Stimulated activated naive B cell treated with anti-CD40 and anti-IgM and Interleukin-4, amounts not matched to agents 10 μg/mL and 1 μg/mL and 100 μg/mL, for 72 hours (primary cell): ENCODE results near the gene ZCCHC3.

Source experiments
- ATAC-seq, 2 donors: fragments of 150-1000 bp; cut with Tn5 transposase; replicated peaks; 2 replicates each; pipeline ENCODE4 v1.10.0; 2021; ENCODE audit warnings: moderate library complexity in 1 of 2
- DNase-seq: peaks from one replicate; pipeline ENCODE4 v3.0.0; 2021
- H3K27ac Mint-ChIP-seq: one replicate; pipeline ENCODE4 v1.8.0; 2022; ENCODE audit warnings: mild to moderate bottlenecking, mixed read lengths
- H3K27me3 Mint-ChIP-seq, 2 donors: one replicate each; pipeline ENCODE4 v1.8.0; 2022; ENCODE audit warnings: mixed read lengths in 2 of 2
- H3K36me3 Mint-ChIP-seq, 2 donors: one replicate each; pipeline ENCODE4 v1.8.0; 2022; ENCODE audit warnings: mixed read lengths in 2 of 2, mild to moderate bottlenecking in 1 of 2
- H3K4me1 Mint-ChIP-seq, 2 donors: one replicate each; pipeline ENCODE4 v1.8.0; 2022; ENCODE audit warnings: mixed read lengths in 2 of 2, mild to moderate bottlenecking in 1 of 2
- H3K4me3 Mint-ChIP-seq, 2 donors: one replicate each; pipeline ENCODE4 v1.8.0; 2022; ENCODE audit warnings: mild to moderate bottlenecking in 2 of 2, mixed read lengths in 2 of 2, moderate library complexity in 1 of 2
- H3K9me3 Mint-ChIP-seq, 2 donors: one replicate each; pipeline ENCODE4 v1.8.0; 2022; ENCODE audit warnings: mixed read lengths in 2 of 2, mild to moderate bottlenecking in 1 of 2

Gene ZCCHC3

DNA sequence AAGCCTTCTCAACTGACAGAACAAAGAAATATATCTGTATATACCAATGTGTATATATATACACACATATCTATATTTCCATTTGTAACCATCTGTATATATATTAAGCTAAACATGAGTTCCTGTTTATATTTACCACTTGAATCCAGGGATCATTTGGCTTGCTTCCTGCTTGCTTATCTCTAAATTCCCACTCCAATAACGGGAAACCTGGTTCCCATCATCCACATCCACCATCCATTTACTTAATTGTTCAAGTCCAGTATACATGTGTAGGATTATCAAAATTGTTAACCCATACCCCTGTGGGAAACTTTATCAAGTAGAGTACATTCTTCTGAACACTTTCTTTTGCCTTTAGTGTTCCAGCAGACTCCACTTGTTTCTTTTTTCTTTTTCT lies 15.5 kb downstream of the ZCCHC3 start:
- Mint-ChIP-seq H3K9me3 (peaks cover 0 to 3% of the 10 kb centered on the region in 2 donors), H3K4me3 (no peak overlapping the region), H3K36me3 (peaks cover 5 to 9% of the 10 kb centered on the region in 2 donors), H3K27ac (no peak overlapping the region), H3K27me3 (no peaks in the 10 kb centered on the region), H3K4me1 (peaks cover 12 to 14% of the 10 kb centered on the region in 2 donors)
- no peak for DNase-seq
- ATAC-seq: no peak

DNA sequence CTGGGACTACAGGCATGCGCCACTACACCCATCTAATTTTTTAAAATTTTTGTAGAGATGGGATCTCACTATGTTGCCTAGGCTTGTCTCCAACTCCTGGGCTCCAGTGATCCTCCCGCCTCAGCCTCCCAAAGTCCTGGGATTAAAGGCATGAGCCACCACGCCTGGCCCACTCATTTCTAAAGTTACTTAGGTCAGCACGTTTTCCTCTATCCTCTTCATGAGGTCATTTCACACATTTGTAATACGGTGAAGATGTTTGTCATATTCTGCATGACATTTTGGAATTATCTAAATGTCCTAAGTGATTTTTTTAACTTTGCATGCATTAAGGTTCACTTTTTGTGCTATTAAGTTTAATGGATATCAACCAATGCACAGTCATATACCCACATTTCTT lies 16.0 kb downstream of the ZCCHC3 start:
- Mint-ChIP-seq H3K27me3 (no peaks in the 10 kb centered on the region), H3K4me3 (no peak overlapping the region), H3K4me1 (peaks cover 12 to 14% of the 10 kb centered on the region in 2 donors), H3K9me3 (peaks cover 0 to 3% of the 10 kb centered on the region in 2 donors), H3K36me3 (peaks cover 5 to 9% of the 10 kb centered on the region in 2 donors), H3K27ac (no peak overlapping the region)
- DNase-seq (no peak), ATAC-seq (no peak)

- Mint-ChIP-seq H3K4me3 (no peak overlapping the region), H3K4me1 (peaks cover 12 to 14% of the 10 kb centered on the region in 2 donors), H3K27ac (no peak overlapping the region), H3K36me3 (peaks cover 5 to 9% of the 10 kb centered on the region in 2 donors), H3K9me3 (peaks cover 0 to 3% of the 10 kb centered on the region in 2 donors), H3K27me3 (no peaks in the 10 kb centered on the region)
- DNase-seq (no peak), ATAC-seq (no peak)
Measured at GRCh38 chr20:313948-314347, 16.6 kb downstream of the ZCCHC3 start.

GRCh38 chr20:316316-317068 lies 19.1 kb downstream of the ZCCHC3 start:
- H3K27ac Mint-ChIP-seq: peak overlapping the region; percentile 31
- ATAC-seq: no peak
- no peak overlapping the region for H3K4me3 Mint-ChIP-seq
- DNase-seq: no peak
- H3K27me3 Mint-ChIP-seq: no peaks in the 10 kb centered on the region
- H3K9me3 Mint-ChIP-seq: peaks cover 0 to 3% of the 10 kb centered on the region in 2 donors
- peaks cover 10 to 22% of the 10 kb centered on the region in 2 donors for H3K36me3 Mint-ChIP-seq
- H3K4me1 Mint-ChIP-seq: peaks cover 0 to 6% of the 10 kb centered on the region in 2 donors

DNA sequence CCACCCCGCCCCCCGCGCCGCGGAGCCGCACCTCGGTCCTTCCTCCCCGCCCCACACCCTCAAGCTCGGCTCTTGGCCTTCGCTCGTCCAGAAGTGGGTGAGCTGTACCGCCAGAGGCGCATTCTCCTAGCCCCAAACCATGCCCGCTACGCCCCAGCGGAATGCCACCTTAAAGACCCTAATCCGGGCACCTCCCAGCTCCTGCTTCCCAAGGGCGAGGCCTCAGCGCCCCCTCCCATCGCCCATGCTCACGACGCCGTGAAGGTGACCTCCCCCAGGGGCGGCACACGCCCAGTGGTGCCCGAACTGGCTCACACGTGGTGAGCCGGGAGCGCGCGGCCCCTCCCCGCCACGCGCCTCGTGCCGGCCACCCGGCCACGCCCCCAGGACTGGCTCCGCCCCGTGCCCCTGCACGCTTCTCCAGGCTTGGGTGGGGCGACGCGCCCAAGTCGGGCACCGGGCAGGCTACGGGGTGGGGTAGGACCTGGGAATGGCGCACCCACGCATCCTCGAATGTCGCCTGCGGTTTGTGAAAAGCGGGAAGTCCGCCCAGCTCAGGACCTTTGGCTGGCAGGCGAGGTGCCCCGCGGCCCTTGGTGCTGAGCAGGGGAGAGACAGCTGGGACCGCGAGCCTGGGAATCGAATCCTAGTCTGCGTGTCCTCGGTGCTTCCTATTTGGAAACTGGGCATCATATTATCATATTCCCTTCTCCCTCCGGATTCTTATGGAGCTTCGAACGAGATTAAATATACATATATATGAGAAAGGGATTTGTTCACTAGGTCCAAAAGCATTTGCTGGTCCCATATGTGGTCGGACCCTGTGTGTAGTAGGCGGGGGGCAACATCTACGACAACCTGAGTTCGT lies 27.0 kb downstream of the ZCCHC3 start:
- no peaks in the 10 kb centered on the region for H3K9me3 Mint-ChIP-seq
- DNase-seq: peak; percentile 87
- peaks cover 7 to 19% of the 10 kb centered on the region in 2 donors for H3K36me3 Mint-ChIP-seq
- peak overlapping the region; percentile 95 for H3K27ac Mint-ChIP-seq
- H3K4me3 Mint-ChIP-seq: peak overlapping the region; percentile 89 to 96
- peak; percentile 69 to 72 for ATAC-seq
- H3K4me1 Mint-ChIP-seq: peaks cover 26 to 35% of the 10 kb centered on the region in 2 donors
- H3K27me3 Mint-ChIP-seq: no peaks in the 10 kb centered on the region

DNA sequence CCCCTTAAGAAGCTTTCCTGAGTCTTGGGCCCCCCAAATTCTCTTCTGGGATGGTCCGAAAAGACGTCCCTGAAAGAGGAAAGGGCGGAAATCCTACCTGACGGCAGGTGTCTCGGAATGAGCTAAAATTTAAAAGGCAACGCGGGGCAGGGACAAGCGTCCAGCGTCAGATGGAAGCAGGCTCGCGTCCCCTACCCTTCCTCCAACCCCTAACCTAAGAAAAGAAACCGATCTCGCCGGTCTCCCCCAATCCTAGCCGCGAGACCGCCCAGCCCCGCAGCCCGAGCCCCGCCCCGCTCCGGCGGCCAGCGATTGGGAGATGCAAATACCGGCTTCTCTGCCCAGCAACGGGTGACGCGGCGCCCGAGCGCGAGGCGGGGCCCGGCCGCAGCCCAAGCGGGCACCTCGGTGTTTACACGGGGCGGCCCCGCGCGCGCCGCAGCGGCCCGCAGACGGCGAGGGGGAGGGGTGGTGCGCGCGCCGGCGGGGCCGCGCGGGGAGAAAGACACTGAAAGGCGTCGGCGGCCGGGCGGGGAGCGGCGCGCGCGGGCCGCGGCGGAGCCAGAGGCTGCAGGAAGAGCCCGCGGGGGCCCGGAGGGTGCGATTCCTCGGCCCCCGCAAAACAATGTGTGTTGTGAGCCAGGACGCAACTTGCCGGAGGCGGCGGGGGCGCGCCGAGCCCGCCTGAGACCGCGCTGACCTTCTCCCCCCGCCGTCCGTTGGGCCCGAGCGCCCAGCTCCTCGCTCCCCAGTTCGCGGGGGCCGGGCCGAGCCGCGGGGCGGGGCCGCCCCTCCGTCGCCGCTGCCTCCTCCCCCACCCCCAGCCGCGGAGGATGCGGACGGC lies 27.9 kb downstream of the ZCCHC3 start, which contains the start of gene SOX12:
Gene SOX12, plus strand, starts transcription at position 508 of the 844 bp plus-strand sequence. CDS start 373 bp downstream, outside the sequence.
- Mint-ChIP-seq H3K4me3 (peak within 1 kb of the TSS; percentile 90 to 96), H3K36me3 (peaks cover 5 to 14% of the 10 kb centered on the region in 2 donors), H3K27me3 (no peaks in the 10 kb centered on the region), H3K27ac (peak within 1 kb of the TSS; percentile 95), H3K9me3 (no peaks in the 10 kb centered on the region), H3K4me1 (peaks cover 33 to 44% of the 10 kb centered on the region in 2 donors)
- DNase-seq (peak; percentile 92), ATAC-seq (peak; percentile 79 to 80)

DNA sequence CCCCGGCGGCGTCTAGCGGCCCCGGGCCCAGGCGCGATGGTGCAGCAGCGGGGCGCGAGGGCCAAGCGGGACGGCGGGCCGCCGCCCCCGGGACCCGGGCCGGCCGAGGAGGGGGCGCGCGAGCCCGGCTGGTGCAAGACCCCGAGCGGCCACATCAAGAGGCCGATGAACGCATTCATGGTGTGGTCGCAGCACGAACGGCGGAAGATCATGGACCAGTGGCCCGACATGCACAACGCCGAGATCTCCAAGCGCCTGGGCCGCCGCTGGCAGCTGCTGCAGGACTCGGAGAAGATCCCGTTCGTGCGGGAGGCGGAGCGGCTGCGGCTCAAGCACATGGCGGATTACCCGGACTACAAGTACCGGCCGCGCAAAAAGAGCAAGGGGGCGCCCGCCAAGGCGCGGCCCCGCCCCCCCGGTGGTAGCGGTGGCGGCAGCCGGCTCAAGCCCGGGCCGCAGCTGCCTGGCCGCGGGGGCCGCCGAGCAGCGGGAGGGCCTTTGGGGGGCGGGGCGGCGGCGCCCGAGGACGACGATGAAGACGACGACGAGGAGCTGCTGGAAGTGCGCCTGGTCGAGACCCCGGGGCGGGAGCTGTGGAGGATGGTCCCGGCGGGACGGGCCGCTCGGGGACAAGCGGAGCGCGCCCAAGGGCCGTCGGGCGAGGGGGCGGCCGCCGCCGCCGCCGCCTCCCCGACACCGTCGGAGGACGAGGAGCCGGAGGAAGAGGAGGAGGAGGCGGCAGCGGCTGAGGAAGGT lies 28.7 kb downstream of the ZCCHC3 start:
- H3K9me3 Mint-ChIP-seq: no peaks in the 10 kb centered on the region
- no peaks in the 10 kb centered on the region for H3K27me3 Mint-ChIP-seq
- peaks cover 36 to 47% of the 10 kb centered on the region in 2 donors for H3K4me1 Mint-ChIP-seq
- ATAC-seq (peak in 1 of 2 donors; percentile 3), DNase-seq (peak; percentile 50)
- peaks cover 5 to 10% of the 10 kb centered on the region in 2 donors for H3K36me3 Mint-ChIP-seq
- peak overlapping the region; percentile 85 for H3K27ac Mint-ChIP-seq
- peak overlapping the region; percentile 90 to 91 for H3K4me3 Mint-ChIP-seq

- Mint-ChIP-seq H3K4me3 (peak overlapping the region; percentile 81 to 90), H3K27ac (peak overlapping the region; percentile 69), H3K36me3 (peaks cover 1 to 4% of the 10 kb centered on the region in 2 donors), H3K9me3 (no peaks in the 10 kb centered on the region), H3K27me3 (no peaks in the 10 kb centered on the region), H3K4me1 (peaks cover 32 to 47% of the 10 kb centered on the region in 2 donors)
- DNase-seq: peak; percentile 21
- no peak for ATAC-seq
Measured at GRCh38 chr20:326645-327185, 29.3 kb downstream of the ZCCHC3 start.

DNA sequence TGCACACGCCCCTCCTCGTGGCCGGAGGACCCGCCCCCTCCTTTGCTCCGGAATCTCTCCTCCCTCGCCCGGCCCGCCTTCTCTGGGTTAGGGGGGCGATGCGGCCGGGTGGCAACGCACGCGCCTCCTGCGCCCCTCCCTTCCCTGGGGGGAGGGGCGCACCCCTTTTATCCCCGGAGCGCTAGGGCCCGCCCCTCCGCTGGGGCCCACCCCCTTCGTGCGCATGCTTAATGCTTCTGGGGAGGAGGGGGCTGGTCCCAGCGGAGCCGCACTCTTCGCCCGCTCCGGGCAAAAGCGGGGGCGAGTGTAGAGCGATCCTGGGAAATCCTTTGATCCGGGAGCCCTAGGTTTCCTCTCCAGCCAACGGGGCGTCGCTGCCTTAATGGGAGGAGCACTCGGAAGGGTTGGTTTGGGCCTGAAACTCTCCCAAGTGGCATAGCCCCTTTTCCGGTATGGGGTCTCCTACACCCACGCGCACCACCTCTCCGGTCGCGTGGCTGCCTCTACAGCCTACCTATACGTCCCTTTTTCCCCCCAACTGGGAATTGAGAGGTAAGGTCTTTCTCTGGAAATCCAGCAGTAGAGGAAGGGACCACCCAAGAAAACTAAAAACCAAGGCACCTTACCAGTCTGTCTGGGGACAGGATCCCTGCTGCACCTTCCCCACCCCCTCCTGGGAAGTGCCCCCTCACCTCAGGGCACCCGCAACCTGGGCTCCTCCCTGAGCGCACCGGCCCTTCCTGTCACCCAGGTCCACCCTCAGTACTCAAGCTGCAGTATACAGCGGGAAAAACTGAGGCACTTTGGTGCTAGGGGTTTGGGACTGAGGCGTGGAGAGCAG lies 30.0 kb downstream of the ZCCHC3 start:
- Mint-ChIP-seq H3K4me3 (peak overlapping the region; percentile 81 to 90), H3K27ac (peak overlapping the region; percentile 69), H3K27me3 (no peaks in the 10 kb centered on the region), H3K36me3 (peaks cover 1 to 4% of the 10 kb centered on the region in 2 donors), H3K9me3 (no peaks in the 10 kb centered on the region), H3K4me1 (peaks cover 32 to 47% of the 10 kb centered on the region in 2 donors)
- ATAC-seq (peak in 1 of 2 donors; percentile 4), DNase-seq (peak; percentile 53)

GRCh38 chr20:328027-328974 lies 30.9 kb downstream of the ZCCHC3 start:
- Mint-ChIP-seq H3K4me1 (peaks cover 32 to 47% of the 10 kb centered on the region in 2 donors), H3K27me3 (no peaks in the 10 kb centered on the region), H3K4me3 (peak overlapping the region; percentile 81 to 90), H3K36me3 (peaks cover 1 to 4% of the 10 kb centered on the region in 2 donors), H3K9me3 (no peaks in the 10 kb centered on the region), H3K27ac (peak overlapping the region; percentile 85)
- DNase-seq: no peak
- ATAC-seq: no peak

DNA sequence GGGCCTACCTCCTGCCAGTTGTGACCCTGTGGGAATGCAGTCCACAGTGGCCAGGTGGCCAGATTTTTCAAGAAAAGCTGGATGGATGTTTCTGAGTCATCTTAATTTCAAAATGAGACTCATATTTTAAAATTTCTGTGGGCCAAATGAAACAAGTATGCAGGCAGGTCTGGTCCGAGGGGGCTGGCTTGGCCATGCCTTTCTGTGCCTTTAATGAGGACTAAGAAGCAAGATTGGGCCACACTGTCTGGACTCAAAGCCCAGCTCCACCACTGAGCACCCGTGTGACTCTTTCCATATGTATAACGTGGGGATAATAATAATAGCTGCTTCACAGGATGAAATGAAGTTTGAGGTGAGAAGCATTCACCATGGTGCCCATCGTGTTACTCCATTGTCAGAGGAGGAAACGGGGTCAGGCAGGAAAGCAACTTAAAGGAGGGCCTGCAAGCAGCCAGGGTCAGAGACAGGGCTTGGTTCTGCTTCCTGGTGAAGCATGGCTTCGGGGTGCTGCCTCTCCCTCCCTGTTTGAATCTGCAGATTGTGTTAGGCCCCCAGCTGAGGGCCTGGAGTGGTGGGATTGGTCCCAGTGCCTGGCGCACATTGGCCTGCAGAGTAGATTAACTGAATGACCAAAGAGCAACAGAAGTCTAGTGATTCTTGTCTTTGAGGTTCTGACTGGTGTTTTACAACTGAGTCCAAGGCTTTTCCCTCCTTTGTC lies 31.8 kb downstream of the ZCCHC3 start:
- H3K9me3 Mint-ChIP-seq: no peaks in the 10 kb centered on the region
- no peak overlapping the region for H3K27ac Mint-ChIP-seq
- no peak for ATAC-seq
- H3K36me3 Mint-ChIP-seq: peaks cover 1 to 4% of the 10 kb centered on the region in 2 donors
- H3K4me1 Mint-ChIP-seq: peaks cover 32 to 39% of the 10 kb centered on the region in 2 donors
- H3K4me3 Mint-ChIP-seq: no peak overlapping the region
- H3K27me3 Mint-ChIP-seq: no peaks in the 10 kb centered on the region
- no peak for DNase-seq
